NCI-H2029 treated with DMSO at 0.1 percent for 48 hours (cell line): ENCODE results near the gene MYH13.

ENCODE experiments used
- DNase-seq: peaks from one replicate; lab custom pipeline; 2025; lab: John Stamatoyannopoulos, UW

The MYH13 gene

GRCh38 chr17:10344816-10345215 lies 28.0 kb downstream of the MYH13 start:
- no peak for DNase-seq

- DNase-seq = no peak
Observed at GRCh38 chr17:10339051-10339450, 33.8 kb downstream of the MYH13 start.

DNA sequence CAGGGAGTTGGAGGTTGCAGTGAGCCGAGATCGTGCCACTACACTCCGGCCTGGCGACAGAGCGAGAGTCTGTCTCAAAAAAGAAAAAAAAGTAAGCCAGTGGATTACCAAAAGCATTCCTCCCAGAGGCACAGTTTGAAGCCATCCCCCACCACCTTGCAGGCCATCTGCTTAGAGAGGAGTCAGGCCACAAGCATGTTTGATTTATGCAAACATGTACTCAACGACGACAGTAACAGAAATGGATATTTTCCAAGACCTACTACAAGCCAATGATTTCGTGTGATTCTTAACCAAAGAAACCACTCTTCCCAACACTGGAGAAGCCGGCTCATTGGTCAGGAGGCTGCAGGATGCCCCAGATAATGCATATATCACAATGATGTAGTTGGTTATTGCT lies 34.8 kb downstream of the MYH13 start:
- no peak for DNase-seq

- DNase-seq = no peak
Observed at GRCh38 chr17:10337136-10337535, 35.7 kb downstream of the MYH13 start.

- DNase-seq = no peak
Observed at GRCh38 chr17:10336393-10336792, 36.4 kb downstream of the MYH13 start.

- DNase-seq = no peak
Observed at GRCh38 chr17:10332515-10332914, 40.3 kb downstream of the MYH13 start.

DNA sequence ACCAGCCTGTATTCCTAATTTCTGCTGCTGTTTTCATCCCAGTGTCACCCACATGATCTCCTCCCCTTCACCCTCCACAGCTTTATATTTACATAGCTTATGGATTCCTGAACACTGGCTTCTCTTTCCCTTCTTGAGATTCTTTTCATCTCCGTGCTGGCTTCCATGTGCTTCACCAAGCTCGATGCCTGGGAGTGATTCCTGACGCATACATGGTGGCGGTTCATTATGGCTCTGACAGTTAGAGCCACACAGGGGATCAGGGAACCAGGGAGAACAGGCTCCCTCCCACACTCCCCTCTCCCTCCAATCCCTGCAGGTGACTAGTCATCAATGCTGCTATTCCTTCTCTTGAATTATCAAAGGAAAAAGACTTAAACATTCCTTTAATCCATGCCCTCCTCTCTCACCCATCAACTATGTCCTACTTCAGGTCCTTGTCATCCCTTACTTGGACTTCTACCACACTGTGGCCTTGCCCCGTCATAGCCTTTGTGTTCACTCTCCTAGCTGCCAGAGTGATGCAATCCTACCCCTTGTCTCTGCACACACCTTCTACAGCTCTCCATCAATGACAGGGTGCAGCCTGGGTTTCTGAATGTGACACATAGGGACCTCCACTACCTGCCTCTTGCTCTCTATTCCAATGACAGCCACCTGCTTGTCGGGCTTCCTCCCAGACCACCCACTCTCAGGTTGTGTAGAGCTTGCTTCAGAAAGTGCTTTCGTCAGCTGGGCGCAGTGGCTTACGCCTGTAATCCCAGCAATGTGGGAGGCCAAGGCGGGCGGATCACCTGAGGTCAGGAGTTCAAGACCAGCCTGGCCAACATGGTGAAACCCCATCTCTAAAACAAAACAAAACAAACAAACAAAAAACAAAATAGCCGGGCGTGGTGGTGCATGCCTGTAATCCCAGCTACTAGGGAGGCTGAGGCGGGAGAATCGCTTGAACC lies 43.6 kb downstream of the MYH13 start:
- no peak for DNase-seq

GRCh38 chr17:10328206-10328605 lies 44.6 kb downstream of the MYH13 start:
- DNase-seq = no peak

- peak; percentile 5 for DNase-seq
Observed at GRCh38 chr17:10327640-10328039, 45.2 kb downstream of the MYH13 start.

- DNase-seq = no peak
Observed at GRCh38 chr17:10325031-10325695, 47.6 kb downstream of the MYH13 start.

DNA sequence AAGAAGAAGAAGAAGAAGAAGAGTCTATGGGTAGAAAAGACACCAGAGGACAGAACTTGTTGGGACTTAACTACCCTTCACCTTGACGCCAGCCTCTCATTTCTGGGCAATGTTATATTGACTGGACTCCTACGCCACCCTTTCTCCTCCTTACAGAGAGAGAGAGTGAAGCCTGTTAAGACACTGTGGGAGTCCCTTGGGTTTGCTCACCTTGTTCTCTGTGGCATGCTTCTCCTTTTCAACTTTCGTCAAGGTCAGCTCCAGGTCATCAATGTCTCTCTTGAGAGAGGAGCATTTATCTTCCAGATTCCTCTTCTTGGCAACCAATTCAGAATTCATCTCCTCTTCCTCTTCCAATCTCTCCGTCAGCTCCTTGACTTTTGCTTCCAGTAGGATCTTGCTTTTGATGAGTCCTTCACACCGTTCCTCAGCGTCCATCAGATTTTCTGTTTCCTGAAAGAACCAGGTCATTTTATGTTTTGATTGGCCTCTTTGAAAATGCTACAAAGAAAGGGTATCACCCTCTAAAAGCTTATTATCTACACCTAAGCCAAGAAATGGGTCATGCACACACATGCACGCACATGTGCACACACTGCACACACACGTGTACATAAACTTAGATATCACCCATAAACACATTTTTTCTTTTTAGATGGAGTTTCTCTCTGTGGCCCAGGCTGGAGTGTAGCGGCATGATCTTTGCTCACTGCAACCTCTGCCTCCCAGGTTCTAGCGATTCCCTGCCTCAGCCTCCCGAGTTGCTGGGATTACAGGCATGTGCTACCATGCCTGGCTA lies 48.8 kb downstream of the MYH13 start:
- no peak for DNase-seq

GRCh38 chr17:10318535-10318934 lies 54.3 kb downstream of the MYH13 start:
- no peak for DNase-seq

- no peak for DNase-seq
Observed at GRCh38 chr17:10317543-10317834, 55.3 kb downstream of the MYH13 start.

- DNase-seq = no peak
Observed at GRCh38 chr17:10316801-10317542, 55.8 kb downstream of the MYH13 start.

DNA sequence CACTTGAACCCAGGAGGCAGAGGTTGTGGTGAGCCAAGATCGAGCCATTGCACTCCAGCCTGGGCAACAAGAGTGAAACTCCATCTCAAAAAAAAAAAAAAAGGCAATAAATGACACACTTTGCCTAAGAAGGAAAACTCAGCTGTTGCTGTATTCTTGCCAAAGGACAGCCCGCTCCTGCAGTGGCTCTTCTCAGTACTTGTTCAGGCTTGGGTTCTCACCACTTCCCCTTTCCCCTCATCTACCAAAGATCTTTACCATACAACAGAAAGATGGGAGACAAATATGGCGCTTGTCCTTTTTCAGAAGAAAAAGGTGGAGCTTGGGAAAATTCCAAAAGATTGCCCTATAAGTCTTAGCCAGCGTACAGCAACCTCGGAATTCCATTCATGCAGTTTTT lies 58.5 kb downstream of the MYH13 start:
- DNase-seq = no peak

DNA sequence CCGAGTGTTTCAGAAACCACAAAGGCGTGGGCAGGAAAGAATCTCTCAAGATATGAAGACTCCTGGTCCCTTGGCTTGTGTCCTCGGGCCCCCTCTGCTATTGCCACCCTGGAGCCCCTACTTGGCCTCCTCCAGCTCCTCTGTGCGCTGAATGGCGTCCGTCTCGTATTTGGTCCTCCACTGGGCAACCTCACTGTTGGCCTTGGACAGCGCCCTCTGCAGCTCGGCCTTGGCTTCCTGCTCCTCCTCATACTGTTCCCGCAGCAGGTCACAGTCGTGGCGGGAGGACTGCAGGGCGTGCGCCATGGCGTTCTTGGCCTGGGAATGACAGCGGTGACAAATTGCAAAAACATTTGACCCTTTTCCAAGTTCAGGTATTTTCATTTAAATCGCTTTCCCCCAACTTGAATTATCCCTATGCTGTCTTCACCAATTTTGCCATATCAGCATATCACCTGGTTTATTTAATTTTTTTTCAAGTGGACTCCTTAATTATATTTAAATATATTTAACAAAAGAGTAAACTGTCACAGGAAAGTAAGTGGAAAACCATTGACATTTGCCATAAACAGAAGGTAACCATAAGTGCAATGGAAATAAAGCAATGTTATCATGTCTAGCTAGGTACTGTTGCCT lies 59.7 kb downstream of the MYH13 start:
- DNase-seq = no peak

- no peak for DNase-seq
Observed at GRCh38 chr17:10311131-10311530, 61.7 kb downstream of the MYH13 start.

GRCh38 chr17:10309003-10309974 lies 63.5 kb downstream of the MYH13 start:
- no peak for DNase-seq

DNA sequence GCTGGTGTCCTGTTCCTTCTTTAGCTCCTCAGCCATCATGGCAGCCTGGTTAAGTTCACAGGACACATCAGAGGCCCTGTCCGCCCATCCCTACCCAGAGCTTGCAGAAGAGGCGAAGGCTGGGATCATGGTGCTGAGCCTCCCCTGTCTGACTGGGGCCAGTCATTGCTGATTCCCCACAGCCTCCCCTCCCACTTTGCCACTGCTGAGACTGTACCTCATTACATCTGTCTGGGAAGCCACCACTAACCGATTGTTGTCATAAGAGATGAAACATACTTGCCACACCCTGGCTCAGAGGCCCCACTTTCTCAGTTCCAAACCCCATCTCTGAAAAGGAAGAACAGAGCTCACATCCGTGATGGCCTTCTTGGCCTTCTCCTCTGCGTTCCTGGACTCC lies 66.2 kb downstream of the MYH13 start:
- DNase-seq = no peak

- DNase-seq = no peak
Observed at GRCh38 chr17:10305398-10305797, 67.4 kb downstream of the MYH13 start.
